H1 (cell line): Measurements from ENCODE around the gene TOR1A.
A peak's percentile ranks its signal among the peaks of the same experiment; 100 is the strongest.

Experiments
- CTCF ChIP-seq, 3 experiments: IDR thresholded peaks; 1 replicate in 2 of 3; 2 replicates in 1 of 3; pipeline versions ENCODE4 v1.5.1 to v1.6.1; 2011; ENCODE audit warnings: low read length in 3 of 3, mild to moderate bottlenecking in 3 of 3, inconsistent platforms in 2 of 3, low read depth in 1 of 3, moderate library complexity in 1 of 3; ENCODE audit not compliant: insufficient read depth in 1 of 3; ENCODE audit errors: control extremely low read depth in 1 of 3
- JUN ChIP-seq: IDR thresholded peaks from 2 replicates; pipeline ENCODE4 v1.6.1; 2011; ENCODE audit warnings: low read depth, mild to moderate bottlenecking, improper control_type of control experiment, low read length
- MAX ChIP-seq: IDR thresholded peaks from 2 replicates; pipeline ENCODE4 v1.6.1; 2012; ENCODE audit warnings: inconsistent platforms
- RBBP5 ChIP-seq: IDR thresholded peaks from 2 replicates; pipeline ENCODE4 v1.7.1; 2012; ENCODE audit warnings: low read depth, mild to moderate bottlenecking, inconsistent platforms, low read length, moderate library complexity, borderline replicate concordance
- SUZ12 ChIP-seq: fragments of 200-600 bp; sonication (generic); IDR thresholded peaks from 2 replicates; pipeline ENCODE4 v1.6.1; 2012; ENCODE audit warnings: mild to moderate bottlenecking, inconsistent platforms, low read length, moderate library complexity, mixed read lengths
- TAF1 ChIP-seq: IDR thresholded peaks from 2 replicates; pipeline ENCODE4 v1.6.1; 2011; ENCODE audit warnings: mild to moderate bottlenecking, low read depth, low read length
- TAF7 ChIP-seq: optimal IDR thresholded peaks from 2 replicates; pipeline ENCODE3; 2011; ENCODE audit warnings: low read depth, mild to moderate bottlenecking, inconsistent platforms, low read length, moderate library complexity, borderline replicate concordance
- YY1 ChIP-seq: IDR thresholded peaks from 2 replicates; pipeline ENCODE4 v1.6.1; 2011; ENCODE audit warnings: low read depth, mild to moderate bottlenecking, low read length

- TF ChIP-seq TAF7 (no peak), CTCF (IDR thresholded peaks at IDR 0.05; ENCODE audit: control extremely low read depth in 1 of 3, insufficient read depth in 1 of 3, low read depth in 1 of 3, low read length in 3 of 3) (peak in 2 of 3 experiments; percentile 60 to 67; a peak in 3 of 4 replicates), SUZ12 (no peak), TAF1 (no peak), YY1 (no peak), RBBP5 (no peak), MAX (no peak), JUN (no peak)
Measured at GRCh38 chr9:129867136-129868022, 43.4 kb upstream of the TOR1A start.
